SU-DHL-6 (cell line): ENCODE results near the gene BAIAP2L2.

Experiments
- EZH2phosphoT487 ChIP-seq: fragments of 200-600 bp; sonication (generic), shearing (Covaris generic); conservative IDR thresholded peaks from 2 replicates; pipeline ENCODE4 v1.6.1; 2018; ENCODE audit warnings: mild to moderate bottlenecking, antibody characterized with exemption, low read length, moderate library complexity, mixed read lengths
- TF ChIP-seq, protein P1 (sequence below): fragments of 200-600 bp; sonication (generic); IDR thresholded peaks from one replicate; pipeline ENCODE4 v1.5.1; 2017; ENCODE audit warnings: antibody characterized with exemption, mild to moderate bottlenecking, low read length, moderate library complexity; ENCODE audit not compliant: insufficient read depth, poor library complexity, severe bottlenecking

DNA sequence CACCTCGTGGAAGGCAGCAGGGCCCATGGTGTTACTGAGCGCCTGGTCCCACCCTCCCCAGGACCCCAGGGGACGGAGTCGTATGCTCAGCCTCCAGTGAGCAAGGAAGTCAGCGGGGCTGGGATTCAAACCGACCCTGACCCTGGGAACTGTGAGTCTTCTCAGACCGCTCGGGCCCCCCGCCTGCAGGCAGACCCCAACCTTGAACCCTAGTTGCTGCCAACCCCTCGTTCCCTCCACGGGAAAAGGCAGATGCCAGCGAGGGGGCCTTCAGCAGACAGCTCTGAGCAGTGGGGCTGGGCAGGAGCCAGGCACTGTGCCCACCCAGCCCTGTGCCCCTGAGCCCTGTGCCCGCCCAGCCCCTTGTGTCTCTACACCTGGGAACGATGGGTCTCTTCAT is 32.9 kb downstream of the BAIAP2L2 start:
- TF ChIP-seq, protein P1, sequence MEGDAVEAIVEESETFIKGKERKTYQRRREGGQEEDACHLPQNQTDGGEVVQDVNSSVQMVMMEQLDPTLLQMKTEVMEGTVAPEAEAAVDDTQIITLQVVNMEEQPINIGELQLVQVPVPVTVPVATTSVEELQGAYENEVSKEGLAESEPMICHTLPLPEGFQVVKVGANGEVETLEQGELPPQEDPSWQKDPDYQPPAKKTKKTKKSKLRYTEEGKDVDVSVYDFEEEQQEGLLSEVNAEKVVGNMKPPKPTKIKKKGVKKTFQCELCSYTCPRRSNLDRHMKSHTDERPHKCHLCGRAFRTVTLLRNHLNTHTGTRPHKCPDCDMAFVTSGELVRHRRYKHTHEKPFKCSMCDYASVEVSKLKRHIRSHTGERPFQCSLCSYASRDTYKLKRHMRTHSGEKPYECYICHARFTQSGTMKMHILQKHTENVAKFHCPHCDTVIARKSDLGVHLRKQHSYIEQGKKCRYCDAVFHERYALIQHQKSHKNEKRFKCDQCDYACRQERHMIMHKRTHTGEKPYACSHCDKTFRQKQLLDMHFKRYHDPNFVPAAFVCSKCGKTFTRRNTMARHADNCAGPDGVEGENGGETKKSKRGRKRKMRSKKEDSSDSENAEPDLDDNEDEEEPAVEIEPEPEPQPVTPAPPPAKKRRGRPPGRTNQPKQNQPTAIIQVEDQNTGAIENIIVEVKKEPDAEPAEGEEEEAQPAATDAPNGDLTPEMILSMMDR, result no peak
- no peak for TF ChIP-seq EZH2phosphoT487
